ENCODE data around the gene PLA2G4D.

GRCh38 chr15:42021593-42021992 is 72.8 kb downstream of the PLA2G4D start:
- TF ChIP-seq CTCF (conservative IDR thresholded peaks at IDR 0.05 in 1 of 2, IDR thresholded peaks at IDR 0.05 in 1 of 2; ENCODE audit: low read depth in 1 of 2, low read length in 2 of 2) (no peak), EZH2 (IDR thresholded peaks at IDR 0.05; ENCODE audit: low read length, missing control alignments) (no peak)
